Activated CD4-positive, alpha-beta T cell treated with anti-CD3 and anti-CD28 coated beads, Interleukin-2, amount 50 U/mL, for 24 hours (primary cell): ENCODE data around the gene PLXDC2.
"Not testable (repeated sequence)": the region's sequence is repeated elsewhere in the genome, so short reads cannot be mapped to it uniquely, and the experiment has no call there.

ENCODE experiments used
- DNase-seq, 2 donors: peaks; one replicate each; pipeline ENCODE4 v3.0.0-alpha.2; 2020; ENCODE audit warnings: low read depth in 1 of 2, low spot score in 1 of 2

The PLXDC2 gene

GRCh38 chr10:20173046-20173445, 356.8 kb downstream of the PLXDC2 start:
- no peak for DNase-seq

- no peak for DNase-seq
Observed at GRCh38 chr10:20175719-20176118, 359.5 kb downstream of the PLXDC2 start.

GRCh38 chr10:20180766-20181165, 364.5 kb downstream of the PLXDC2 start:
- DNase-seq, result no peak

GRCh38 chr10:20181434-20181833, 365.2 kb downstream of the PLXDC2 start:
- no peak for DNase-seq

- DNase-seq, result no peak
Observed at GRCh38 chr10:20185116-20185515, 368.9 kb downstream of the PLXDC2 start.

- not testable (repeated sequence) for DNase-seq
Observed at GRCh38 chr10:20191392-20191791, 375.2 kb downstream of the PLXDC2 start.

GRCh38 chr10:20195076-20195475, 378.8 kb downstream of the PLXDC2 start:
- no peak for DNase-seq

GRCh38 chr10:20200758-20201157, 384.5 kb downstream of the PLXDC2 start:
- DNase-seq, result no peak

- DNase-seq, result no peak
Observed at GRCh38 chr10:20202337-20202736, 386.1 kb downstream of the PLXDC2 start.

- DNase-seq, result no peak
Observed at GRCh38 chr10:20207653-20208052, 391.4 kb downstream of the PLXDC2 start.

GRCh38 chr10:20209098-20209497, 392.9 kb downstream of the PLXDC2 start:
- DNase-seq, result not testable (repeated sequence)

GRCh38 chr10:20215547-20216152, 399.4 kb downstream of the PLXDC2 start:
- no peak for DNase-seq

- no peak for DNase-seq
Observed at GRCh38 chr10:20221356-20221755, 405.1 kb downstream of the PLXDC2 start.

GRCh38 chr10:20228729-20229128, 412.5 kb downstream of the PLXDC2 start:
- DNase-seq, result no peak

- DNase-seq, result no peak
Observed at GRCh38 chr10:20232079-20232705, 416.0 kb downstream of the PLXDC2 start.

- no peak for DNase-seq
Observed at GRCh38 chr10:20233423-20233822, 417.2 kb downstream of the PLXDC2 start.

GRCh38 chr10:20234579-20234978, 418.3 kb downstream of the PLXDC2 start:
- no peak for DNase-seq

GRCh38 chr10:20237091-20237570, 420.9 kb downstream of the PLXDC2 start:
- no peak for DNase-seq

GRCh38 chr10:20237586-20237985, 421.4 kb downstream of the PLXDC2 start:
- DNase-seq, result no peak

GRCh38 chr10:20240643-20241042, 424.4 kb downstream of the PLXDC2 start:
- no peak for DNase-seq

GRCh38 chr10:20247454-20247853, 431.2 kb downstream of the PLXDC2 start:
- DNase-seq, result no peak

GRCh38 chr10:20247891-20248708, 431.9 kb downstream of the PLXDC2 start:
- no peak for DNase-seq
